Right lobe of liver (tissue), 4 donors: Measurements from ENCODE around the gene NLRP3.

Experiments
- POLR2A ChIP-seq: fragments of 450-650 bp; IDR thresholded peaks from one replicate; pipeline ENCODE4 v1.6.1; 2017; ENCODE audit warnings: antibody characterized with exemption, mild to moderate bottlenecking
- TF ChIP-seq, protein P1 (sequence below), 4 donors: fragments of 200-600 bp in 3 of 4; fragments of 450-650 bp in 1 of 4; IDR thresholded peaks; one replicate each; pipeline versions ENCODE4 v1.5.1 to v1.8.0; 2016 to 2022; ENCODE audit warnings: antibody characterized with exemption in 4 of 4, mild to moderate bottlenecking in 2 of 4
- donor health status: DM: no; HTN: no; CAD: no.
- donor health status: DM: no; HTN: no; CAD: no.
- donor health status: DM: no; HTN: yes; CAD: no.

DNA sequence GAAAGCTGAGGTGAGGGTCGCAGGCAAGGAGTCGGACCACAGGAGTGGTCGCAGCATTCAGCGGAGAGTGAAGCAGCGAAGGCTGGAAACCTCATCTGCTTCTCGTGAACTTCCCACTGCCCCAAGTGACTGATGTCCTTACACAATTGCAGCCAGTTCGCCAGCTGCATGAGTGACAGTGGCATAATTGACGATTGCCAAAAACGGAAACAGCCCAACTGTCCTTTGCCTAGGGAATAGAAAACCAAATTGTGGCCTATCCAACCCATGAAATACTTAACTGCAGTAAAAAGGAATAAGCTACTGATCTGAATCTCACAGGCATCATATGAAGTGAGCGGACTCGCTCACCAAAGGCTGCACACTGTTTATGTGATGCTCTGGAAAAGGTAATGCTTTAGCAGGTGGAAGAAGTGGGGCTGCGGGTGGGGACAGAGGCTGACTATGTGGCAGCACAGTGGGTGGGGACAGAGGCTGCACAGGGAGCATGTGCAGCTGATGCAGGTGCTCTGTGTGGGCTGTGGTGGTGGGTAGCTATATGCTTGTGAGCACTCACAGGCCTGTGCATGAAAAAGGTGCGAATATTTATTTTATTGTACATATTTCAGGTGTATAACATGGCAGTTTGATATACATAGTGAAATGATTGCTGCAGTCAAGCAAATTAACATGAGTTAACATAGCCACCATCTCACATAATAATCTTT, 4.2 kb upstream of the NLRP3 start:
- TF ChIP-seq, protein P1, sequence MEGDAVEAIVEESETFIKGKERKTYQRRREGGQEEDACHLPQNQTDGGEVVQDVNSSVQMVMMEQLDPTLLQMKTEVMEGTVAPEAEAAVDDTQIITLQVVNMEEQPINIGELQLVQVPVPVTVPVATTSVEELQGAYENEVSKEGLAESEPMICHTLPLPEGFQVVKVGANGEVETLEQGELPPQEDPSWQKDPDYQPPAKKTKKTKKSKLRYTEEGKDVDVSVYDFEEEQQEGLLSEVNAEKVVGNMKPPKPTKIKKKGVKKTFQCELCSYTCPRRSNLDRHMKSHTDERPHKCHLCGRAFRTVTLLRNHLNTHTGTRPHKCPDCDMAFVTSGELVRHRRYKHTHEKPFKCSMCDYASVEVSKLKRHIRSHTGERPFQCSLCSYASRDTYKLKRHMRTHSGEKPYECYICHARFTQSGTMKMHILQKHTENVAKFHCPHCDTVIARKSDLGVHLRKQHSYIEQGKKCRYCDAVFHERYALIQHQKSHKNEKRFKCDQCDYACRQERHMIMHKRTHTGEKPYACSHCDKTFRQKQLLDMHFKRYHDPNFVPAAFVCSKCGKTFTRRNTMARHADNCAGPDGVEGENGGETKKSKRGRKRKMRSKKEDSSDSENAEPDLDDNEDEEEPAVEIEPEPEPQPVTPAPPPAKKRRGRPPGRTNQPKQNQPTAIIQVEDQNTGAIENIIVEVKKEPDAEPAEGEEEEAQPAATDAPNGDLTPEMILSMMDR (IDR thresholded peaks at IDR 0.05), result no peak
- TF ChIP-seq POLR2A, result no peak
